Bronchial epithelial cell (primary cell): ENCODE data around the gene STARD13. TPM values are rescaled to one million over a fixed set of nuclear protein-coding genes. Genes with fewer than 3 reads are reported as not detected.
"Not testable (repeated sequence)": the region's sequence is repeated elsewhere in the genome, so short reads cannot be mapped to it uniquely, and the experiment has no call there.

Experiments used
- DNase-seq: peaks from one replicate; pipeline ENCODE4 v3.0.0-alpha.2; 2010; ENCODE audit warnings: low read depth
- FAIRE-seq: peaks from 2 replicates; lab custom pipeline; 2011; peaks lifted over from hg19 to GRCh38; lab: Jason Lieb, UNC
- H3K27me3 ChIP-seq: 2 replicates; pipeline ENCODE4 v1.5.1; 2011; ENCODE audit warnings: low read length; ENCODE audit not compliant: control insufficient read depth, insufficient read depth
- H3K36me3 ChIP-seq: 2 replicates; pipeline ENCODE4 v1.5.1; 2011; ENCODE audit warnings: low read length; ENCODE audit not compliant: control insufficient read depth, insufficient read depth
- H3K4me3 ChIP-seq: 2 replicates; pipeline ENCODE4 v1.5.1; 2011; ENCODE audit warnings: mild to moderate bottlenecking, low read depth, low read length, control low read depth
- total RNA-seq: library from RNA; depleted of rRNA; stranded (reverse); fragments of >200 nt; gene quantifications from 2 replicates; pipeline ENCODE4 v1.2.1, GENCODE V29; 2014
- TF ChIP-seq, protein P1 (sequence below): IDR thresholded peaks from 2 replicates; pipeline ENCODE4 v1.5.1; 2011; ENCODE audit warnings: mild to moderate bottlenecking, moderate library complexity, low read length, control low read depth, inconsistent platforms; ENCODE audit not compliant: insufficient read depth, severe bottlenecking

STARD13 gene
- total RNA-seq, 1 donor from 2014 or later = 2.1 TPM

DNA sequence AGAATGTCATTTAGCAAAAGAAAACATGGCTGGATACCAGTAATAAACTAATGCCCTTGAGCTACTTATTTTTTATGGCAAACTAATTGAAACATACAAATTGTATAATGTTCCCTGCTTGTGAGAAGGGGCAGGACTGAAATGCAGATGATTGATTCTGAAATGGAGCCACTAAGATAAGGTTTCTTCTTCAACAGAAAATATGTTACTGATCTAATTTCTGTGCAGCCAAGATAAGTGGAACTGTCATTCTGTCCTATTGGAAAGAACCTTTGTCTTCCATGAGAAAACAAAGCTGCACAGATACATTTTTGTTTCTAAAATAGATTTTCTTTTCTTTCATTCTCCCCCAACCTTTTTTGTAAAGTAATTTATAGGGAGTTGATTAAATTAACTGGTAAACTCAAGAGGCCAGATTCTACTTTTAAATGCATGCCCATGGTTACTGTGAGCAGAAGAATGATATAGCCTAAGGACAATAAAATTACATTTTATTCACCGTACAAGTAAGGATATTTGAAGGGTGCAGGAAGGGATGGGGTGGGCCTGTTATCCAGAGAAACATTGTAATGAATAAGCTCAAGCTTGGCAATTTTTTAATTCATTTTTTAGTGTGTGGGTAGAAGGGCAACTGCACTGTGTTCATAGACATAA, 39.9 kb downstream of the STARD13 start:
- TF ChIP-seq, protein P1, sequence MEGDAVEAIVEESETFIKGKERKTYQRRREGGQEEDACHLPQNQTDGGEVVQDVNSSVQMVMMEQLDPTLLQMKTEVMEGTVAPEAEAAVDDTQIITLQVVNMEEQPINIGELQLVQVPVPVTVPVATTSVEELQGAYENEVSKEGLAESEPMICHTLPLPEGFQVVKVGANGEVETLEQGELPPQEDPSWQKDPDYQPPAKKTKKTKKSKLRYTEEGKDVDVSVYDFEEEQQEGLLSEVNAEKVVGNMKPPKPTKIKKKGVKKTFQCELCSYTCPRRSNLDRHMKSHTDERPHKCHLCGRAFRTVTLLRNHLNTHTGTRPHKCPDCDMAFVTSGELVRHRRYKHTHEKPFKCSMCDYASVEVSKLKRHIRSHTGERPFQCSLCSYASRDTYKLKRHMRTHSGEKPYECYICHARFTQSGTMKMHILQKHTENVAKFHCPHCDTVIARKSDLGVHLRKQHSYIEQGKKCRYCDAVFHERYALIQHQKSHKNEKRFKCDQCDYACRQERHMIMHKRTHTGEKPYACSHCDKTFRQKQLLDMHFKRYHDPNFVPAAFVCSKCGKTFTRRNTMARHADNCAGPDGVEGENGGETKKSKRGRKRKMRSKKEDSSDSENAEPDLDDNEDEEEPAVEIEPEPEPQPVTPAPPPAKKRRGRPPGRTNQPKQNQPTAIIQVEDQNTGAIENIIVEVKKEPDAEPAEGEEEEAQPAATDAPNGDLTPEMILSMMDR = no peak
- Histone ChIP-seq H3K4me3 (no peak overlapping the region), H3K36me3 (no peaks in the 10 kb centered on the region), H3K27me3 (no peaks in the 10 kb centered on the region)
- DNase-seq (no peak), FAIRE-seq (no peak)

DNA sequence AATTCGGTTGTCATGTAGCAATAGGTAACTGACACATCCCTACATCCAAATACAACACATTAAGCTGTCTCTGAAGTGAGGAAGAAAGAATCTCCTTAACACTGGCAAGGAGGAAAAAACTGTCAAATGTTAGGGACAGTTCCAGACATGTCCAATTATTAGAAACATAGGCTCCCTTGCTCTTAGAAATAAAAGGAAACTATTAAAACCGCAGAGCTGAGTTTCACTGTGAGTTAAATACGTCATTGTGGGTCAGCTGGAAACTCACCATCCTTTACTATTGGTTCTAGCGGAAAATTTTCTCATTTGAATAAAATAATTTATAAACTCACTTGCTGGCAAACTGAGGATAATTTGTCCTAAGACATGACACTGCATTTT, 40.7 kb downstream of the STARD13 start:
- H3K27me3 ChIP-seq = no peaks in the 10 kb centered on the region
- FAIRE-seq (no peak), DNase-seq (peak; percentile 62)
- H3K36me3 ChIP-seq = no peaks in the 10 kb centered on the region
- no peak overlapping the region for H3K4me3 ChIP-seq
- TF ChIP-seq, protein P1 = no peak

DNA sequence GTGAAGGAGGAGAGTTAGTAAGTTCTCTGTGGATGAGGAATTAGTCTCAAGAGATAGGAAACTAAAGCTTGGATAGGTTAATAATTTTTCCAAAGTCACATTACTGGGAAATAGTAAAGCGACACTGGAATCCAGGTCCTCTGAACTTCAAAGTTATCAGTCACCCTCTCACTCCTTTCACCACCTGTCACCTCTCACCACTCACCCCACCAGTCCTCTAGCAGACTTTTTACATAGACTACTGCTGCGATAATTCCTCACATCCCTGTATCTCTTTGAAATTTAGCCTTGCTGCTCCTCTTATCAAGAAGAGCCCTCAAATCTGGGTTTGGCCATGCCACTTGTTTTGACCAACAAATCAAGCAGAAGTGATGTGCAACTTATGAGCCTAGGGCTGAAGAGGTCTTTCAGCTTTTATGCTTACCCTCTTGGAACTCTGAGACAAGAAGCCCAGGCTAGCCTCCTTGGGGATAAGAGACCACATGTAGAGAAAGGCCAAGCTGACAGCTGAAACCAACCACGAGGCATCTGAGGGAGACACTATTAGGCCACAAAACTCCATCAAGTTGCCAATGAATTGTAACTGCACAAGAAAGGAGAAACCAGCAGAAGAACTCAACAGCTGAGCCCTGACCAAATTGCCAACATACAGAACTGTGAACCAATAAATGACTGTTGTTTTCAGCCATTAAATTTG, 41.2 kb downstream of the STARD13 start:
- TF ChIP-seq, protein P1 = no peak
- DNase-seq = no peak
- Histone ChIP-seq H3K36me3 (no peaks in the 10 kb centered on the region), H3K4me3 (no peak overlapping the region), H3K27me3 (no peaks in the 10 kb centered on the region)
- FAIRE-seq = no peak

DNA sequence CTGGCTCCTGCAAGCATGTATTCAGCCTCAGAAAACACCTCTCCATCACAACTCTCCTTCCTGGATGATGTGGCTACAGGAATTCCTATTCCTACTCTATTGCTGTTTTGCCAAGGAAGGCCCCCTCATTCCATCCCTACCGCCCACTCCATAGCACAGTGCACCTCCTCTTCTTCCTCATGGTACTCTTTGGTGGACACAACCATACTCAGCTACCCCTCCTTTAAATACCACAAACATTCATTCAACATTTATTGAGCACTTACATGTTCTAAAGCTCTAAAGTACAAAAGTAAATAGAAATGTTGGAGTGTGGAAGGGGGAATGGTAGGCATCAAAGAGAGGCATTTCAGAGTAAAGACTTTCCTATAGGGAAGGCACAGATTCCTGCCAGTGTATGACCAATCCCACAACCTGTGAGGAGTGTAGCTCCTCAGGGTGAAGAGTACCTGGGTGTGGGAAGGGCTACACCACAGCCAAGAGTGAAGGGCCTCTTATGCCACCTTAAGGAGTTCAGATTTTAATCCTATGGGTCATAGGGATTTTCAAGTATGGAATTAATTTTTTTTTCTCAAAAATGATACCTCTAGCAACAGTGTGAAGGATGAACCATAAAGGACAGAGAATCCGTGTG, 42.5 kb downstream of the STARD13 start:
- TF ChIP-seq, protein P1 = no peak
- Histone ChIP-seq H3K36me3 (no peaks in the 10 kb centered on the region), H3K27me3 (no peaks in the 10 kb centered on the region), H3K4me3 (no peak overlapping the region)
- FAIRE-seq (no peak), DNase-seq (no peak)

DNA sequence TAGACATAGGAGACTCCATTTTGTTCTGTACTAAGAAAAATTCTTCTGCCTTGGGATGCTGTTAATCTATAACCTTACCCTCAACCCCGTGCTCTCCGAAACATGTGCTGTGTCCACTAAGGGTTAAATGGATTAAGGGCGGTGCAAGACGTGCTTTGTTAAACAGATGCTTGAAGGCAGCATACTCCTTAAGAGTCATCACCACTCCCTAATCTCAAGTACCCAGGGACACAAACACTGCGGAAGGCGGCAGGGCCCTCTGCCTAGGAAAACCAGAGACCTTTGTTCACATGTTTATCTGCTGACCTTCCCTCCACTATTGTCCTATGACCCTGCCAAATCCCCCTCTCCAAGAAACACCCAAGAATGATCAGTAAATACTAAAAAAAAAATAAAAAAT, 43.2 kb downstream of the STARD13 start:
- FAIRE-seq, H3K4me3 ChIP-seq: not testable (repeated sequence)

DNA sequence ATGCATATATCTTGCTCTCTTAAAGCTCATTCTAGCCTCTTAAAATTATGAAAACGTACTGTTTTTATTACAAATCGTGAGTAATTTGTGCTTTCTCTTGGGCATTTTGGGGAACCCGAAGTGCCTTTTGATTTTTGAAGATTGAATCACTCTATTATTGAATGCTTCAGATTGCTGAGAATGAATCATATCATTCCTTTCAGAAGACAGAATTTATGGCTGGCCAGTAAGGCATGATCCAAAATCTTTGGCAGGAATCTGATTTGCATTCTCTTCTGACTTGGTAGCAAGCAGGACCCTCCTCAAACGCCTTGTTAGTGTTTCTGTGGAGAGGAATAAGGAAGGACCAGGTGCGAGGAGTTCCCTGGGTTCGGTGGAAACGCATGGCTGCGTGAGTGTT, 49.5 kb downstream of the STARD13 start:
- Histone ChIP-seq H3K36me3 (no peaks in the 10 kb centered on the region), H3K4me3 (no peak overlapping the region), H3K27me3 (no peaks in the 10 kb centered on the region)
- FAIRE-seq (no peak), DNase-seq (peak; percentile 39)
- TF ChIP-seq, protein P1 = no peak

More for the DNA sequence above, 43.2 kb downstream of the STARD13 start:
- not testable (repeated sequence) for DNase-seq, H3K36me3 ChIP-seq, H3K27me3 ChIP-seq
